ENCODE results near the gene CCND2. TPM values are rescaled to one million over a fixed set of nuclear protein-coding genes. Genes with fewer than 3 reads are reported as not detected.

Gene CCND2
- total RNA-seq, 1 experiment from 2014 or later = 194 TPM

DNA sequence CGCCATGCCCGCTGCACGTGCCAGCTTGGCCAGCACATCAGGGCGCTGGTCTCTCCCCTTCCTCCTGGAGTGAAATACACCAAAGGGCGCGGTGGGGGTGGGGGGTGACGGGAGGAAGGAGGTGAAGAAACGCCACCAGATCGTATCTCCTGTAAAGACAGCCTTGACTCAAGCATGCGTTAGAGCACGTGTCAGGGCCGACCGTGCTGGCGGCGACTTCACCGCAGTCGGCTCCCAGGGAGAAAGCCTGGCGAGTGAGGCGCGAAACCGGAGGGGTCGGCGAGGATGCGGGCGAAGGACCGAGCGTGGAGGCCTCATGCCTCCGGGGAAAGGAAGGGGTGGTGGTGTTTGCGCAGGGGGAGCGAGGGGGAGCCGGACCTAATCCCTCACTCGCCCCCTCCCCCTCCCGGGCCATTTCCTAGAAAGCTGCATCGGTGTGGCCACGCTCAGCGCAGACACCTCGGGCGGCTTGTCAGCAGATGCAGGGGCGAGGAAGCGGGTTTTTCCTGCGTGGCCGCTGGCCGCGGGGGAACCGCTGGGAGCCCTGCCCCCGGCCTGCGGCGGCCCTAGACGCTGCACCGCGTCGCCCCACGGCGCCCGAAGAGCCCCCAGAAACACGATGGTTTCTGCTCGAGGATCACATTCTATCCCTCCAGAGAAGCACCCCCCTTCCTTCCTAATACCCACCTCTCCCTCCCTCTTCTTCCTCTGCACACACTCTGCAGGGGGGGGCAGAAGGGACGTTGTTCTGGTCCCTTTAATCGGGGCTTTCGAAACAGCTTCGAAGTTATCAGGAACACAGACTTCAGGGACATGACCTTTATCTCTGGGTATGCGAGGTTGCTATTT is 914 bp upstream of the CCND2 start (continued):
- TF ChIP-seq, protein P1, sequence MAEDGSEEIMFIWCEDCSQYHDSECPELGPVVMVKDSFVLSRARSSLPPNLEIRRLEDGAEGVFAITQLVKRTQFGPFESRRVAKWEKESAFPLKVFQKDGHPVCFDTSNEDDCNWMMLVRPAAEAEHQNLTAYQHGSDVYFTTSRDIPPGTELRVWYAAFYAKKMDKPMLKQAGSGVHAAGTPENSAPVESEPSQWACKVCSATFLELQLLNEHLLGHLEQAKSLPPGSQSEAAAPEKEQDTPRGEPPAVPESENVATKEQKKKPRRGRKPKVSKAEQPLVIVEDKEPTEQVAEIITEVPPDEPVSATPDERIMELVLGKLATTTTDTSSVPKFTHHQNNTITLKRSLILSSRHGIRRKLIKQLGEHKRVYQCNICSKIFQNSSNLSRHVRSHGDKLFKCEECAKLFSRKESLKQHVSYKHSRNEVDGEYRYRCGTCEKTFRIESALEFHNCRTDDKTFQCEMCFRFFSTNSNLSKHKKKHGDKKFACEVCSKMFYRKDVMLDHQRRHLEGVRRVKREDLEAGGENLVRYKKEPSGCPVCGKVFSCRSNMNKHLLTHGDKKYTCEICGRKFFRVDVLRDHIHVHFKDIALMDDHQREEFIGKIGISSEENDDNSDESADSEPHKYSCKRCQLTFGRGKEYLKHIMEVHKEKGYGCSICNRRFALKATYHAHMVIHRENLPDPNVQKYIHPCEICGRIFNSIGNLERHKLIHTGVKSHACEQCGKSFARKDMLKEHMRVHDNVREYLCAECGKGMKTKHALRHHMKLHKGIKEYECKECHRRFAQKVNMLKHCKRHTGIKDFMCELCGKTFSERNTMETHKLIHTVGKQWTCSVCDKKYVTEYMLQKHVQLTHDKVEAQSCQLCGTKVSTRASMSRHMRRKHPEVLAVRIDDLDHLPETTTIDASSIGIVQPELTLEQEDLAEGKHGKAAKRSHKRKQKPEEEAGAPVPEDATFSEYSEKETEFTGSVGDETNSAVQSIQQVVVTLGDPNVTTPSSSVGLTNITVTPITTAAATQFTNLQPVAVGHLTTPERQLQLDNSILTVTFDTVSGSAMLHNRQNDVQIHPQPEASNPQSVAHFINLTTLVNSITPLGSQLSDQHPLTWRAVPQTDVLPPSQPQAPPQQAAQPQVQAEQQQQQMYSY (CRISPR knock-in tag; IDR thresholded peaks at IDR 0.05) = peak; percentile 72; the same call in 1 of the 2 replicates
- TF ChIP-seq SMAD3 (CRISPR knock-in tag; IDR thresholded peaks at IDR 0.05; ENCODE audit: borderline replicate concordance) (peak; percentile 99), ZNF423 (CRISPR knock-in tag; IDR thresholded peaks at IDR 0.05) (peak; percentile 47; the same call in 1 of the 2 replicates), TEAD4 (CRISPR knock-in tag; IDR thresholded peaks at IDR 0.05) (peak; percentile 85; the same call in 1 of the 2 replicates), ELF4 (CRISPR knock-in tag; IDR thresholded peaks at IDR 0.05; ENCODE audit: low read depth) (peak; percentile 75; the same call in 1 of the 2 replicates), NR2C2 (CRISPR knock-in tag; IDR thresholded peaks at IDR 0.05) (peak; percentile 81), NFATC4 (CRISPR knock-in tag; IDR thresholded peaks at IDR 0.05) (no peak), ESRRA (CRISPR knock-in tag; IDR thresholded peaks at IDR 0.05; ENCODE audit: borderline replicate concordance) (peak; percentile 95), ZNF138 (CRISPR knock-in tag; conservative IDR thresholded peaks at IDR 0.05) (0 out of 2 replicates have a peak, but pooled peaks have one; percentile 36), NR3C1 (CRISPR knock-in tag; conservative IDR thresholded peaks at IDR 0.05; ENCODE audit: low read depth) (no peak), SP1 (CRISPR knock-in tag; conservative IDR thresholded peaks at IDR 0.05) (no peak; the same call in 1 of the 2 replicates), KAT7 (CRISPR knock-in tag; IDR thresholded peaks at IDR 0.05; ENCODE audit: borderline replicate concordance) (0 out of 2 replicates have a peak, but pooled peaks have one; percentile 70), ATF1 (CRISPR knock-in tag; IDR thresholded peaks at IDR 0.05) (peak; percentile 64; the same call in 1 of the 2 replicates)
- TF ChIP-seq, protein P2, sequence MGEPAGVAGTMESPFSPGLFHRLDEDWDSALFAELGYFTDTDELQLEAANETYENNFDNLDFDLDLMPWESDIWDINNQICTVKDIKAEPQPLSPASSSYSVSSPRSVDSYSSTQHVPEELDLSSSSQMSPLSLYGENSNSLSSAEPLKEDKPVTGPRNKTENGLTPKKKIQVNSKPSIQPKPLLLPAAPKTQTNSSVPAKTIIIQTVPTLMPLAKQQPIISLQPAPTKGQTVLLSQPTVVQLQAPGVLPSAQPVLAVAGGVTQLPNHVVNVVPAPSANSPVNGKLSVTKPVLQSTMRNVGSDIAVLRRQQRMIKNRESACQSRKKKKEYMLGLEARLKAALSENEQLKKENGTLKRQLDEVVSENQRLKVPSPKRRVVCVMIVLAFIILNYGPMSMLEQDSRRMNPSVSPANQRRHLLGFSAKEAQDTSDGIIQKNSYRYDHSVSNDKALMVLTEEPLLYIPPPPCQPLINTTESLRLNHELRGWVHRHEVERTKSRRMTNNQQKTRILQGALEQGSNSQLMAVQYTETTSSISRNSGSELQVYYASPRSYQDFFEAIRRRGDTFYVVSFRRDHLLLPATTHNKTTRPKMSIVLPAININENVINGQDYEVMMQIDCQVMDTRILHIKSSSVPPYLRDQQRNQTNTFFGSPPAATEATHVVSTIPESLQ (CRISPR knock-in tag; IDR thresholded peaks at IDR 0.05) = peak; percentile 45; the same call in 1 of the 2 replicates
- TF ChIP-seq, protein P3, sequence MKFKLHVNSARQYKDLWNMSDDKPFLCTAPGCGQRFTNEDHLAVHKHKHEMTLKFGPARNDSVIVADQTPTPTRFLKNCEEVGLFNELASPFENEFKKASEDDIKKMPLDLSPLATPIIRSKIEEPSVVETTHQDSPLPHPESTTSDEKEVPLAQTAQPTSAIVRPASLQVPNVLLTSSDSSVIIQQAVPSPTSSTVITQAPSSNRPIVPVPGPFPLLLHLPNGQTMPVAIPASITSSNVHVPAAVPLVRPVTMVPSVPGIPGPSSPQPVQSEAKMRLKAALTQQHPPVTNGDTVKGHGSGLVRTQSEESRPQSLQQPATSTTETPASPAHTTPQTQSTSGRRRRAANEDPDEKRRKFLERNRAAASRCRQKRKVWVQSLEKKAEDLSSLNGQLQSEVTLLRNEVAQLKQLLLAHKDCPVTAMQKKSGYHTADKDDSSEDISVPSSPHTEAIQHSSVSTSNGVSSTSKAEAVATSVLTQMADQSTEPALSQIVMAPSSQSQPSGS (CRISPR knock-in tag; IDR thresholded peaks at IDR 0.05; ENCODE audit: borderline replicate concordance, low read depth) = peak; percentile 67; the same call in 1 of the 2 replicates
- TF ChIP-seq, protein P4, sequence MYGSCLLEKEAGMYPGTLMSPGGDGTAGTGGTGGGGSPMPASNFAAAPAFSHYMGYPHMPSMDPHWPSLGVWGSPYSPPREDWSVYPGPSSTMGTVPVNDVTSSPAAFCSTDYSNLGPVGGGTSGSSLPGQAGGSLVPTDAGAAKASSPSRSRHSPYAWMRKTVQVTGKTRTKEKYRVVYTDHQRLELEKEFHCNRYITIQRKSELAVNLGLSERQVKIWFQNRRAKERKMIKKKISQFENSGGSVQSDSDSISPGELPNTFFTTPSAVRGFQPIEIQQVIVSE (CRISPR knock-in tag; IDR thresholded peaks at IDR 0.05; ENCODE audit: borderline replicate concordance) = no peak
- TF ChIP-seq, protein P5, sequence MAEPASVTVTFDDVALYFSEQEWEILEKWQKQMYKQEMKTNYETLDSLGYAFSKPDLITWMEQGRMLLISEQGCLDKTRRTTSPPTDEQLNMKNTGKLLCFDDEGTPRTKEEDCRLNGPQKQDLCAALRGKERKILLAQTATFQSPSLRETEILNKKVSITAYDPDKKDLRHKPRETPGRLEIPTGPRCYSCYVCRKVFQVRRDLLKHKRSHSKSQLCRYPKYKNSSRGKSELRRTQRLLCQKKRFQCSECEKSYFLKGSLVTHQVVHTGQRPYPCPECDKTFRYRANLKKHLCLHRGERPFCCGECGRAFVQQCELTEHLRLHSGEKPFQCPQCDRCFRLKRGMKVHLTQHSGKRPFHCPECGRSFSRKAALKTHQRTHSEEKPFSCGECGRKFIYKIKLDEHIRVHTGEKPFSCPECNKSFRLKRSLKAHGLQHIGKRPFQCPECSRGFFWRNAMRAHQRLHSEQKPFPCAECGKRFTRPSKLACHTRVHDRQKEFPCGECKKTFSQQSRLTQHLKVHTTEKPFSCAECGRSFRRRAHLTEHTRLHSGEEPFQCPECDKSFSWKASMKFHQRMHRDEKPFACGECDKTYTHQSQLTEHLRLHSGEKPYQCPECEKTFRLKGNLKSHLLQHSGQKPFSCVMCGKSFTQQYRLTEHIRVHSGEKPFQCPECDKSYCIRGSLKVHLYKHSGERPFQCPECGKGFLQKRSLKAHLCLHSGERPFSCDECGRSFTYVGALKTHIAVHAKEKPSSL (CRISPR knock-in tag; conservative IDR thresholded peaks at IDR 0.05) = no peak
- TF ChIP-seq, protein P6, sequence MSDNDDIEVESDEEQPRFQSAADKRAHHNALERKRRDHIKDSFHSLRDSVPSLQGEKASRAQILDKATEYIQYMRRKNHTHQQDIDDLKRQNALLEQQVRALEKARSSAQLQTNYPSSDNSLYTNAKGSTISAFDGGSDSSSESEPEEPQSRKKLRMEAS (CRISPR knock-in tag; IDR thresholded peaks at IDR 0.05) = peak; percentile 99
- TF ChIP-seq, protein P7, sequence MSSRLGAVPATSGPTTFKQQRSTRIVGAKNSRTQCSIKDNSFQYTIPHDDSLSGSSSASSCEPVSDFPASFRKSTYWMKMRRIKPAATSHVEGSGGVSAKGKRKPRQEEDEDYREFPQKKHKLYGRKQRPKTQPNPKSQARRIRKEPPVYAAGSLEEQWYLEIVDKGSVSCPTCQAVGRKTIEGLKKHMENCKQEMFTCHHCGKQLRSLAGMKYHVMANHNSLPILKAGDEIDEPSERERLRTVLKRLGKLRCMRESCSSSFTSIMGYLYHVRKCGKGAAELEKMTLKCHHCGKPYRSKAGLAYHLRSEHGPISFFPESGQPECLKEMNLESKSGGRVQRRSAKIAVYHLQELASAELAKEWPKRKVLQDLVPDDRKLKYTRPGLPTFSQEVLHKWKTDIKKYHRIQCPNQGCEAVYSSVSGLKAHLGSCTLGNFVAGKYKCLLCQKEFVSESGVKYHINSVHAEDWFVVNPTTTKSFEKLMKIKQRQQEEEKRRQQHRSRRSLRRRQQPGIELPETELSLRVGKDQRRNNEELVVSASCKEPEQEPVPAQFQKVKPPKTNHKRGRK (CRISPR knock-in tag; IDR thresholded peaks at IDR 0.05; ENCODE audit: borderline replicate concordance) = no peak
- TF ChIP-seq, protein P8, sequence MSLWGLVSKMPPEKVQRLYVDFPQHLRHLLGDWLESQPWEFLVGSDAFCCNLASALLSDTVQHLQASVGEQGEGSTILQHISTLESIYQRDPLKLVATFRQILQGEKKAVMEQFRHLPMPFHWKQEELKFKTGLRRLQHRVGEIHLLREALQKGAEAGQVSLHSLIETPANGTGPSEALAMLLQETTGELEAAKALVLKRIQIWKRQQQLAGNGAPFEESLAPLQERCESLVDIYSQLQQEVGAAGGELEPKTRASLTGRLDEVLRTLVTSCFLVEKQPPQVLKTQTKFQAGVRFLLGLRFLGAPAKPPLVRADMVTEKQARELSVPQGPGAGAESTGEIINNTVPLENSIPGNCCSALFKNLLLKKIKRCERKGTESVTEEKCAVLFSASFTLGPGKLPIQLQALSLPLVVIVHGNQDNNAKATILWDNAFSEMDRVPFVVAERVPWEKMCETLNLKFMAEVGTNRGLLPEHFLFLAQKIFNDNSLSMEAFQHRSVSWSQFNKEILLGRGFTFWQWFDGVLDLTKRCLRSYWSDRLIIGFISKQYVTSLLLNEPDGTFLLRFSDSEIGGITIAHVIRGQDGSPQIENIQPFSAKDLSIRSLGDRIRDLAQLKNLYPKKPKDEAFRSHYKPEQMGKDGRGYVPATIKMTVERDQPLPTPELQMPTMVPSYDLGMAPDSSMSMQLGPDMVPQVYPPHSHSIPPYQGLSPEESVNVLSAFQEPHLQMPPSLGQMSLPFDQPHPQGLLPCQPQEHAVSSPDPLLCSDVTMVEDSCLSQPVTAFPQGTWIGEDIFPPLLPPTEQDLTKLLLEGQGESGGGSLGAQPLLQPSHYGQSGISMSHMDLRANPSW (CRISPR knock-in tag; conservative IDR thresholded peaks at IDR 0.05; ENCODE audit: low read depth) = no peak
